Stimulated activated CD4-positive, alpha-beta T cell treated with anti-CD3 and anti-CD28 coated beads, Interleukin-4, amount 100 ng/mL, for 1 hour (primary cell): ENCODE measurements around the gene ANO9.
"Not testable (repeated sequence)": the region's sequence is repeated elsewhere in the genome, so short reads cannot be mapped to it uniquely, and the experiment has no call there.

Experiments used
- DNase-seq: peaks from one replicate; pipeline ENCODE4 v3.0.0-alpha.2; 2020

The ANO9 gene

GRCh38 chr11:471468-472145 is 29.8 kb upstream of the ANO9 start:
- DNase-seq, result no peak

GRCh38 chr11:469684-470560 is 28.1 kb upstream of the ANO9 start:
- DNase-seq, result no peak

- not testable (repeated sequence) for DNase-seq
Observed at GRCh38 chr11:469026-469683, 27.3 kb upstream of the ANO9 start.

GRCh38 chr11:468493-468892 is 26.7 kb upstream of the ANO9 start:
- no peak for DNase-seq

GRCh38 chr11:468036-468435 is 26.2 kb upstream of the ANO9 start:
- no peak for DNase-seq

- no peak for DNase-seq
Observed at GRCh38 chr11:465896-466530, 24.2 kb upstream of the ANO9 start.

- DNase-seq, result no peak
Observed at GRCh38 chr11:464316-464715, 22.5 kb upstream of the ANO9 start.

GRCh38 chr11:462107-462890 is 20.5 kb upstream of the ANO9 start:
- no peak for DNase-seq

- no peak for DNase-seq
Observed at GRCh38 chr11:461626-462025, 19.8 kb upstream of the ANO9 start.

- no peak for DNase-seq
Observed at GRCh38 chr11:460331-461199, 18.8 kb upstream of the ANO9 start.

GRCh38 chr11:459511-460220 is 17.9 kb upstream of the ANO9 start:
- DNase-seq, result no peak

- DNase-seq, result no peak
Observed at GRCh38 chr11:457111-457760, 15.4 kb upstream of the ANO9 start.

GRCh38 chr11:456533-456932 is 14.7 kb upstream of the ANO9 start:
- DNase-seq, result no peak

- no peak for DNase-seq
Observed at GRCh38 chr11:455566-456147, 13.8 kb upstream of the ANO9 start.

- DNase-seq, result no peak
Observed at GRCh38 chr11:454801-455565, 13.2 kb upstream of the ANO9 start.

- no peak for DNase-seq
Observed at GRCh38 chr11:454043-454442, 12.2 kb upstream of the ANO9 start.

GRCh38 chr11:453564-453963 is 11.8 kb upstream of the ANO9 start:
- no peak for DNase-seq

GRCh38 chr11:452916-453527 is 11.2 kb upstream of the ANO9 start:
- DNase-seq, result no peak
